Large intestine (tissue), 3 donors: ENCODE measurements around the gene SLCO3A1. TPM values are rescaled to one million over a fixed set of nuclear protein-coding genes. Genes with fewer than 3 reads are reported as not detected.

Experiments used
- DNase-seq, 2 donors: peaks; one replicate each; pipeline versions ENCODE4 v3.0.0 to v3.0.0-alpha.2; 2013
- H3K27ac ChIP-seq: one replicate; pipeline ENCODE4 v1.5.1; 2013; ENCODE audit warnings: low read length
- H3K27me3 ChIP-seq: 2 replicates; pipeline ENCODE4 v1.6.1; 2013; ENCODE audit warnings: low read length; ENCODE audit not compliant: control insufficient read depth, insufficient read depth
- H3K36me3 ChIP-seq: 2 replicates; pipeline ENCODE4 v1.6.1; 2013; ENCODE audit warnings: low read length; ENCODE audit not compliant: control insufficient read depth, insufficient read depth
- H3K4me1 ChIP-seq: one replicate; pipeline ENCODE4 v1.6.1; 2013; ENCODE audit warnings: low read length; ENCODE audit not compliant: control insufficient read depth, insufficient read depth
- H3K4me3 ChIP-seq: one replicate; pipeline ENCODE4 v1.5.1; 2013; ENCODE audit warnings: low read length
- H3K9me3 ChIP-seq: one replicate; pipeline ENCODE4 v1.6.1; 2013; ENCODE audit warnings: mild to moderate bottlenecking, low read depth, low read length, moderate library complexity; ENCODE audit not compliant: control insufficient read depth
- WGBS: methylation state at CpG from one replicate; pipeline ENCODE4 v1.1.5; 2013; ENCODE audit warnings: low lambda C conversion rate; ENCODE audit not compliant: insufficient coverage; 5-methylcytosine and 5-hydroxymethylcytosine counted together
- polyA plus RNA-seq: library from polyadenylated mRNA; unstranded; fragments of 120-200 nt; gene quantifications from one replicate; pipeline ENCODE4 v1.2.1, GENCODE V29; 2013

SLCO3A1 gene
- polyA plus RNA-seq, 1 donor: 5.1 TPM

- 100% methylated on average over 2 of the region's 8 CpGs for WGBS
- no peak for DNase-seq
- peaks cover 2% of the 10 kb centered on the region for H3K27me3 ChIP-seq
Measured at GRCh38 chr15:91867581-91868026, 14.1 kb downstream of the SLCO3A1 start.

GRCh38 chr15:91870876-91871537 lies 17.5 kb downstream of the SLCO3A1 start:
- H3K4me3 ChIP-seq: no peak overlapping the region
- no peaks in the 10 kb centered on the region for H3K9me3 ChIP-seq
- whole genome bisulfite sequencing: 86% methylated on average over 1 of the region's 6 CpGs
- H3K4me1 ChIP-seq: peaks cover 2% of the 10 kb centered on the region
- no peaks in the 10 kb centered on the region for H3K27me3 ChIP-seq
- no peak for DNase-seq
- no peaks in the 10 kb centered on the region for H3K36me3 ChIP-seq
- no peak overlapping the region for H3K27ac ChIP-seq

More at GRCh38 chr15:91867581-91868026, 14.1 kb downstream of the SLCO3A1 start:
- Histone ChIP-seq H3K4me1 (no peaks in the 10 kb centered on the region), H3K36me3 (no peaks in the 10 kb centered on the region), H3K9me3 (no peaks in the 10 kb centered on the region), H3K4me3 (no peak overlapping the region), H3K27ac (no peak overlapping the region)

- no peak for DNase-seq
- H3K36me3 ChIP-seq: no peaks in the 10 kb centered on the region
- no CpG with 5 or more reads among the region's 5 CpGs for WGBS
- H3K4me3 ChIP-seq: no peak overlapping the region
- H3K27me3 ChIP-seq: no peaks in the 10 kb centered on the region
- peaks cover 2% of the 10 kb centered on the region for H3K4me1 ChIP-seq
- H3K27ac ChIP-seq: no peak overlapping the region
- H3K9me3 ChIP-seq: no peaks in the 10 kb centered on the region
Measured at GRCh38 chr15:91871837-91872236, 18.3 kb downstream of the SLCO3A1 start.

- no peaks in the 10 kb centered on the region for H3K27me3 ChIP-seq
- H3K4me3 ChIP-seq: no peak overlapping the region
- peaks cover 2% of the 10 kb centered on the region for H3K4me1 ChIP-seq
- no peaks in the 10 kb centered on the region for H3K36me3 ChIP-seq
- no peaks in the 10 kb centered on the region for H3K9me3 ChIP-seq
- WGBS: 94% methylated on average over 9 of the region's 15 CpGs
- H3K27ac ChIP-seq: no peak overlapping the region
- DNase-seq: no peak
Measured at GRCh38 chr15:91872356-91873137, 19.0 kb downstream of the SLCO3A1 start.

GRCh38 chr15:91873138-91873536 lies 19.6 kb downstream of the SLCO3A1 start:
- WGBS: 80% methylated on average over 1 of the region's 3 CpGs
- no peak for DNase-seq
- Histone ChIP-seq H3K27me3 (no peaks in the 10 kb centered on the region), H3K27ac (no peak overlapping the region), H3K36me3 (no peaks in the 10 kb centered on the region), H3K9me3 (no peaks in the 10 kb centered on the region), H3K4me1 (peaks cover 2% of the 10 kb centered on the region), H3K4me3 (no peak overlapping the region)

- WGBS: no CpG with 5 or more reads among the region's 3 CpGs
- Histone ChIP-seq H3K27ac (no peak overlapping the region), H3K4me3 (no peak overlapping the region), H3K4me1 (peaks cover 2% of the 10 kb centered on the region), H3K36me3 (no peaks in the 10 kb centered on the region), H3K9me3 (no peaks in the 10 kb centered on the region), H3K27me3 (no peaks in the 10 kb centered on the region)
- no peak for DNase-seq
Measured at GRCh38 chr15:91874171-91874570, 20.7 kb downstream of the SLCO3A1 start.

GRCh38 chr15:91874992-91875660 lies 21.6 kb downstream of the SLCO3A1 start:
- no CpG with 5 or more reads among the region's 9 CpGs for WGBS
- Histone ChIP-seq H3K36me3 (no peaks in the 10 kb centered on the region), H3K27ac (no peak overlapping the region), H3K4me3 (no peak overlapping the region), H3K27me3 (no peaks in the 10 kb centered on the region), H3K4me1 (peaks cover 2% of the 10 kb centered on the region), H3K9me3 (no peaks in the 10 kb centered on the region)
- peak; percentile 70 to 79 for DNase-seq

GRCh38 chr15:91876187-91876586 lies 22.7 kb downstream of the SLCO3A1 start:
- Histone ChIP-seq H3K36me3 (no peaks in the 10 kb centered on the region), H3K27me3 (no peaks in the 10 kb centered on the region), H3K4me3 (no peak overlapping the region), H3K27ac (no peak overlapping the region), H3K9me3 (no peaks in the 10 kb centered on the region), H3K4me1 (peaks cover 2% of the 10 kb centered on the region)
- WGBS: no CpG with 5 or more reads among the region's 5 CpGs
- DNase-seq: no peak

GRCh38 chr15:91878319-91878870 lies 24.9 kb downstream of the SLCO3A1 start:
- no peaks in the 10 kb centered on the region for H3K27me3 ChIP-seq
- H3K4me3 ChIP-seq: no peak overlapping the region
- WGBS: no CpG with 5 or more reads among the region's 10 CpGs

GRCh38 chr15:91879158-91879557 lies 25.6 kb downstream of the SLCO3A1 start:
- Histone ChIP-seq H3K4me3 (no peak overlapping the region), H3K27ac (no peak overlapping the region), H3K9me3 (no peaks in the 10 kb centered on the region), H3K36me3 (no peaks in the 10 kb centered on the region), H3K27me3 (no peaks in the 10 kb centered on the region), H3K4me1 (peaks cover 2% of the 10 kb centered on the region)
- WGBS: 80% methylated on average over 1 of the region's 2 CpGs
- no peak for DNase-seq

More at GRCh38 chr15:91878319-91878870, 24.9 kb downstream of the SLCO3A1 start:
- peaks cover 2% of the 10 kb centered on the region for H3K4me1 ChIP-seq
- no peak overlapping the region for H3K27ac ChIP-seq
- H3K9me3 ChIP-seq: no peaks in the 10 kb centered on the region
- H3K36me3 ChIP-seq: no peaks in the 10 kb centered on the region
- no peak for DNase-seq
